ENCODE results near the gene COPZ1.

Gene COPZ1

GRCh38 chr12:54397157-54397556, 72.2 kb downstream of the COPZ1 start:
- 100% methylated on average over 1 of the region's 1 CpG for WGBS (ENCODE audit: insufficient coverage)
- Histone ChIP-seq H3K27ac (ENCODE audit: insufficient read depth in 1 of 2, low read depth in 1 of 2, low read length in 2 of 2, poor library complexity in 1 of 2, severe bottlenecking in 2 of 2) (no peak overlapping the region), H3K4me1 (ENCODE audit: control extremely low read depth in 1 of 4, control insufficient read depth in 4 of 4, insufficient read depth in 4 of 4, low read length in 3 of 4) (peaks cover 0 to 30% (median 20%) of the 10 kb centered on the region in 4 experiments), H3K27me3 (replicated peaks in 2 of 5; ENCODE audit: control insufficient read depth in 4 of 5, insufficient read depth in 5 of 5, low read length in 4 of 5) (no peaks in the 10 kb centered on the region), H3K36me3 (ENCODE audit: control insufficient read depth in 4 of 4, insufficient read depth in 4 of 4, low read length in 3 of 4) (peaks cover 8 to 81% (median 72%) of the 10 kb centered on the region in 4 experiments), H3K9me3 (ENCODE audit: control extremely low read depth in 1 of 5, control insufficient read depth in 4 of 5, insufficient read depth in 2 of 5, low read depth in 1 of 5, low read length in 4 of 5) (no peaks in the 10 kb centered on the region), H3K4me3 (ENCODE audit: control insufficient read depth in 1 of 7, extremely low read depth in 1 of 7, insufficient read depth in 4 of 7, low read depth in 2 of 7, low read length in 6 of 7) (no peak overlapping the region)
- POLR2A ChIA-PET: no interaction called here
- CTCF ChIA-PET: interaction anchor here (1.2 to 12.3 kb wide), 7 partner anchors 9 to 62 kb away, joined by 3 to 630 read pairs (median 31); partner anchors contain the start of gene ITGA5
- no peak for DNase-seq

DNA sequence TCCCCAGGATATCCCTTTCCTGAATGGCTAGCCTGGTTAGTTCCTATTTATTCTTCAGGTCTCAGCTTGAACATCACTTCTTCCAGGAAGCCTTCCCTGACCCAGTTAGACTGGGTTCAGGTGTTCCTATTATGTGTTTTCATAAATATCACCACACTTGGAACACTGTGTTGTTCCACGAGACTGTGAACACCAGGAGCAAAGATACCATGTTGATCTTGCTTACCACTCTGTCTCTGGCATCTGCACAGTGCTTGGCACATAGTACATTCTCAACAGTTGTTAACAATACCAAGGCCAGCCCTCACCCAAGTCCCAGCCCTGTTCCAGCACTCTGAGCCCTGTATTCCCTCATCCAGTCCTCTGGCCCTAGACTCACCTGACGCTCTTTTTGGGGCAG, 73.3 kb downstream of the COPZ1 start:
- ChIA-PET CTCF (interaction anchor here (0.7 to 12.3 kb wide), 7 partner anchors 12 to 54 kb away, joined by 3 to 630 read pairs (median 28); partner anchors contain the start of genes ITGA5 and ZNF385A), POLR2A (interaction anchor here (2.3 kb wide), 1 partner anchor 15 kb away, joined by 17 read pairs; no protein-coding TSS in a partner anchor)

DNA sequence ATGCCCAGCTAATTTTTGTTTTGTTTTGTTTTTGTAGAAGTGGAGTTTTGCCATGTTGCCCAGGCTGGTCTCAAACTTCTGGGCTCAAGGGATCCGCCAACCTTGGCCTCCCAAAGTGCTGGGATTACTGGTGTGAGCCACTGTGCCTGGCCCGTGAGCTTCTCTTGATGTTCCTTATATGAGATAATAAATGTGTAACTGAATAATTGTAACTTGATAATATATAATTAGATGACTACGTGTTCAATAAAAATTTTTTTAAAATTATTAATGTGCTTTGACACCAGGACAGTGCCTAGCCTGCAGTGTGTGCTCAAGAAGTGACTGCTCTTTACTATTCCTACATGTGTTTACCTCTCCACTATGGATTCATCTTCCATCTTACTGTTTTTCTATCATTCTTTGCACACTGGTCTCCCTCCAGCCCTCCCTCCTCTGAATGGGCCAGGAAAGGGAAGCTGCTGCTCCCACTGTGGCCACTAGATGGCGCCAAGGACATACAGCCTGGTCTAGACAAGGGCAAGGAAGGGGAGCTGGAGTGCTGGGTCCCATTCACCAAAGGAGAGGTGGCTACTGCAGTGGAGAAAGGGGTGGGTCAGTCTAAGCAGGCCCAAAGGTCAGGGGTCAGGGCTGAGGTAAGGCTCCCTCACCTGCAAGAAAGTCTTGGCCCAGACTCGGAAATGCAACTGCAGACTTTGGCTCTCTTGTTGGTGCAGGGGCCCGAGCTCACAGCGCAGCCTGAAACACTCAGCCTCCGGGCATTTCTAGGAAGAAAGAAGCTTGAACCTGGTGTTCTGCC, 74.3 kb downstream of the COPZ1 start:
- H3K36me3 ChIP-seq (ENCODE audit: control insufficient read depth in 4 of 4, insufficient read depth in 4 of 4, low read length in 3 of 4): peaks cover 15 to 98% (median 88%) of the 10 kb centered on the region in 4 experiments
- 76% methylated on average over 6 of the region's 8 CpGs for WGBS (ENCODE audit: insufficient coverage)
- POLR2A ChIA-PET: interaction anchor here (0.6 to 2.3 kb wide), 9 partner anchors 9 to 55 kb away, joined by 3 to 26 read pairs (median 3); no protein-coding TSS in a partner anchor
- no peaks in the 10 kb centered on the region for H3K27me3 ChIP-seq (replicated peaks in 2 of 5; ENCODE audit: control insufficient read depth in 4 of 5, insufficient read depth in 5 of 5, low read length in 4 of 5)
- H3K9me3 ChIP-seq (ENCODE audit: control extremely low read depth in 1 of 5, control insufficient read depth in 4 of 5, insufficient read depth in 2 of 5, low read depth in 1 of 5, low read length in 4 of 5): no peaks in the 10 kb centered on the region
- peak; percentile 82 to 93 (median 89) for DNase-seq
- H3K4me3 ChIP-seq (ENCODE audit: control insufficient read depth in 1 of 7, extremely low read depth in 1 of 7, insufficient read depth in 4 of 7, low read depth in 2 of 7, low read length in 6 of 7): no peak overlapping the region
- H3K27ac ChIP-seq (ENCODE audit: insufficient read depth in 1 of 2, low read depth in 1 of 2, low read length in 2 of 2, poor library complexity in 1 of 2, severe bottlenecking in 2 of 2): no peak overlapping the region
- CTCF ChIA-PET: interaction anchor here (0.7 to 12.3 kb wide), 17 partner anchors 9 to 128 kb away, joined by 3 to 630 read pairs (median 6); partner anchors contain the start of genes COPZ1, ITGA5, NCKAP1L and ZNF385A
- peaks cover 0 to 10% (median 2%) of the 10 kb centered on the region in 4 experiments for H3K4me1 ChIP-seq (ENCODE audit: control extremely low read depth in 1 of 4, control insufficient read depth in 4 of 4, insufficient read depth in 4 of 4, low read length in 3 of 4)

More for the DNA sequence above, 73.3 kb downstream of the COPZ1 start:
- WGBS (ENCODE audit: insufficient coverage): 100% methylated on average over 1 of the region's 2 CpGs
- H3K9me3 ChIP-seq (ENCODE audit: control extremely low read depth in 1 of 5, control insufficient read depth in 4 of 5, insufficient read depth in 2 of 5, low read depth in 1 of 5, low read length in 4 of 5): no peaks in the 10 kb centered on the region
- H3K27me3 ChIP-seq (replicated peaks in 2 of 5; ENCODE audit: control insufficient read depth in 4 of 5, insufficient read depth in 5 of 5, low read length in 4 of 5): no peaks in the 10 kb centered on the region
- no peak overlapping the region for H3K27ac ChIP-seq (ENCODE audit: insufficient read depth in 1 of 2, low read depth in 1 of 2, low read length in 2 of 2, poor library complexity in 1 of 2, severe bottlenecking in 2 of 2)
- no peak overlapping the region for H3K4me3 ChIP-seq (ENCODE audit: control insufficient read depth in 1 of 7, extremely low read depth in 1 of 7, insufficient read depth in 4 of 7, low read depth in 2 of 7, low read length in 6 of 7)
- H3K4me1 ChIP-seq (ENCODE audit: control extremely low read depth in 1 of 4, control insufficient read depth in 4 of 4, insufficient read depth in 4 of 4, low read length in 3 of 4): peaks cover 0 to 20% (median 12%) of the 10 kb centered on the region in 4 experiments
- peaks cover 11 to 92% (median 80%) of the 10 kb centered on the region in 4 experiments for H3K36me3 ChIP-seq (ENCODE audit: control insufficient read depth in 4 of 4, insufficient read depth in 4 of 4, low read length in 3 of 4)
- DNase-seq: no peak

GRCh38 chr12:54401119-54401518, 76.2 kb downstream of the COPZ1 start:
- Histone ChIP-seq H3K27ac (ENCODE audit: insufficient read depth in 1 of 2, low read depth in 1 of 2, low read length in 2 of 2, poor library complexity in 1 of 2, severe bottlenecking in 2 of 2) (peak overlapping the region in 1 of 2 experiments; percentile 11), H3K4me1 (ENCODE audit: control extremely low read depth in 1 of 4, control insufficient read depth in 4 of 4, insufficient read depth in 4 of 4, low read length in 3 of 4) (peaks cover 0 to 3% (median 0%) of the 10 kb centered on the region in 4 experiments), H3K4me3 (ENCODE audit: control insufficient read depth in 1 of 7, extremely low read depth in 1 of 7, insufficient read depth in 4 of 7, low read depth in 2 of 7, low read length in 6 of 7) (no peak overlapping the region), H3K27me3 (replicated peaks in 2 of 5; ENCODE audit: control insufficient read depth in 4 of 5, insufficient read depth in 5 of 5, low read length in 4 of 5) (no peaks in the 10 kb centered on the region), H3K36me3 (ENCODE audit: control insufficient read depth in 4 of 4, insufficient read depth in 4 of 4, low read length in 3 of 4) (peaks cover 19 to 99% (median 93%) of the 10 kb centered on the region in 4 experiments), H3K9me3 (ENCODE audit: control extremely low read depth in 1 of 5, control insufficient read depth in 4 of 5, insufficient read depth in 2 of 5, low read depth in 1 of 5, low read length in 4 of 5) (no peaks in the 10 kb centered on the region)
- CTCF ChIA-PET: interaction anchor here (1.6 to 12.3 kb wide), 6 partner anchors 9 to 116 kb away, joined by 3 to 630 read pairs (median 133); partner anchors contain the start of genes ITGA5 and ZNF385A
- DNase-seq: no peak
- WGBS (ENCODE audit: insufficient coverage): no CpG with 5 or more reads among the region's 2 CpGs
- POLR2A ChIA-PET: no interaction called here

Data from common myeloid progenitor, CD34-positive (primary cell).